ENCODE results near the gene CRACR2A.

Gene CRACR2A

DNA sequence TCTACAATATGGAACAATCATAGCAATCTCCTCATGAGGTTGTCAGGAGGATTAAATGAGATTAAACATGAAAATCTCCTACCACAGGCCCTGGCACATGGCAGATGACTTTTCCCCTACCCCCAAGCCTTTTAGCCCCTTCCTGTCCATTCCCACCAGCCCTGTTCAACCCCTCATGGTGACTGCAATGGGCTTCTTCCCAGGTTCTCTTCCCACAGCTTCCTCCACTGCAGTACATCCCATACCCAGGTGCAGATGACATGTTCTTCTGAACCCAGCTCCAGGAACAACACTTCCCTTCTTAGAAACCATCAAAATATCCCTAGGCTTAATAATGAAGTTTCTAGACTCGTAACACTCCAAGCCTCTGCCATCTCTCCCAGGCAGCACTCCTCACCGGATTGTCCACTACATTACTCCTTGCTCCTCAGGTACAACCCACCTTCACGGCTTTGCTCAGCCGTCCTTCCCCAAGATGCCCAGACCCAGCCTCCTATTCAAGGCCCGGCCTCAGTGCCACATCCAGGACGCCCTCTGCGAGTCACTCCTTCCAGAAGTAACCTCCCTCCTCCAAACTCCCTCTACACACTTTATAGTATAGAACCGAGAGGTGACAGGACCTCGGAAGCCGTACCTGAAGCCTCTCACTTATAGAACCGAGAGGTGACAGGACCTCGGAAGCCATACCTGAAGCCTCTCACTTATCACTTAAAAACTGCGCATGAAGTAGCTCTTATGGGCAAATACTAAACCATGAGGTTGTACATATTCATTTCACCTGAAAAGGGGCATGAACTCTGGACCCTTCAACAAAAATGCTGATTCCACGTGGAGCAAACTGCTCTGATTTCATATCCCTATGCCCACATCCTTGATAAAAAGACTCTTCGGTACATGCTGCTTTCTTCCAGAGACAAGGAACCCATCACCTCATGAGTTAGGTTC lies 1.5 kb downstream of the CRACR2A start:
- no peak for DNase-seq

DNA sequence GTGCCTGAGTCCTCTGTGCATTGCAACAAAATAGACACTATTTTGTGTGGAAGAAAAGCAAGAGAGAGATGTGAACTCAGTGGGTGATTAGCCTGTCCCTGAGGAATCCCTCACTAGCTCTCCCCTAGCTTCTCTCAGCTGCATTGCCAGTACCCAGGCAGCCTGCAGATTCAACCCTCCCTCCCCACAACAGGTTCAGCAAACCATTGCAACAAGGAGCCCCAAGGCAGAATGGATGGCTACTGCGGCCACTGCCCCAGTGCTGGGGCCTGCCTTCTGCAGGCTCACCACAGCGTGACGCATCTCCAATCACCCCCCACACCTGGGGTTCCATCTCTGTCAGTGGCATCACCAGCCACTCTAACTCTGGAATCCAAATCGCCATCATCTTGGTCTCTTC lies 2.3 kb downstream of the CRACR2A start:
- no peak for DNase-seq

DNA sequence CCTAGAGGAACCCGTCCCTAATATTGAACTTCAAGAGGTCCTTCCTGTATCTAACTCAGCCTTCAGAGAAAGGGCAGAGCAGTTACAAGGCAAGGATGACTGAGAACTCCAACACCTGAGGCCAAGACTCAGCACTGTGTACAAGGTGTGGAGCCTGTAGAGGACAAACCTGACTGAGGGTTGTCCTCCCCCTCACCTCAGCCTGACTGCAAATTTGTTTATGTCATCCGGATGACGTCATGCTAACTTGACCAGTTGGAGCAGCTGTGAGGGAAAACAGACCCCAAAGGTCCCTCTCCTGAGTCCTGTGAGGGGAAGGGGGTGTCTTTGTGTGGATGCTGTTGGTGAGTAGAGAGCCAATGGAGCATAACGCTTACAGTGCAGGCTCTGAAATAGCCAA lies 4.3 kb downstream of the CRACR2A start:
- no peak for DNase-seq

DNA sequence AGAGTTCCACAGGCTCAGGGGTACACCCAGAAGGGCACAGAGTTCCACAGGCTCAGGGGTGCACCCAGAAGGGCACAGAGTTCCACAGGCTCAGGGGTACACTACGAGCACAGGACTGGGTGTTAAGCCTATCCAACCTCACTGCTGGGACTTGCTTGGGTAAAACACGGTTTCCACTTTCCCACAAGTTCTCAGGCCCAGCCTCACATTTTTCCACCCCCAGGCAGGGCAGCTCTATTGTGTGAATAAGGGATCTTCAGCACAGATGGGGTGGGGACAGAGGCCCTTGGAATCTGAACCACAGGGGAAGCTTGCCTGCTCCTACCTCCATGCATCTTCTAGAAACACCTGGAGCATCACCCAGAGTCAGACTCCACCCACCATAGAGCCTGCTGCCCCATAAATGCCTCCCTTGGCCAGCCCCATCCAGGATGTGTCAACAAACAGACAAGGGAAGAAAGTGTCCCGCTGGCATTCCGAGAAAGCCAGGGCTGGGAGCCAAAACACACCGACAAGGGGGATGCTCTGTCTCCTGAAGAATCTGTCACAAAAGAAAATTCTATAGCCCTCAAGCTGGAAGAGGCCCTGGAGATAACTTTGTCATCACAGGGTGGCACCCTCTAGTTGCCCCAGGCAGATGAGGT lies 4.8 kb downstream of the CRACR2A start:
- DNase-seq, result no peak

DNA sequence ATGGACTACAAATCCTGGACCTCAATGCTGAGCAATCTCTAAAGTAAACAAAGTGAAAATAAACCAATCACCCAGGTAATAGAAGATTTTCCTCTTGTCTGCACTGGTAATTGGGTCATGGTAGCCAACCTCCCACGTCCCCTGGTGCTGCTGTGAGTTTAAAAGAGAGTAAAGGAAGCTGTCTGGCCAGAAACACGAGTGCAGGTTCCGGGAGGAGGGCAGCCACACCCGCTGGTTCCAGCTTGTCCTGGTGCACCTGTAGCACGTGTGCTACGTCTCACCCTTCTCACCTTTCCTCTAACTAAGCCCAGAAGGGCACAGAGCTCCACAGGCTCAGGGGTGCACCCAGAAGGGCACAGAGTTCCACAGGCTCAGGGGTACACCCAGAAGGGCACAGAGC lies 5.4 kb downstream of the CRACR2A start:
- no peak for DNase-seq

DNA sequence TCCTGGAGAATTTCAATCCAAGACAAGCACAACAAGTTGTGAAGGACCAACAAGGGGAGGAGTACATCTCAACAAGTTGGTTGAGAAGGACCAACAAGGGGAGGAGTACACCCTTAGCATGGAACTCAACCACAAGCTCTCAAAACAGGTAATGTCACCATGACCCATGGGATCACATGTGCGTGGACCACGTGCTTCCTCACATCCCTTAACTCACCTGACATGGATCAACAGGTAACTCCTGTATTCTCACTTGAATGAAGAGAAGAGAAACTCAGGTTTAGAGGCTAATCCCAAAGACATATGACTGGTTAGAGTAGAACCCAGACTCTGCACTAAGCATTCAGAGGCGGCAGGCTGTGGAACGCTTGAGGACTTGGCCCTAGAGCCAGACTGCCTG lies 6.2 kb downstream of the CRACR2A start:
- no peak for DNase-seq

DNA sequence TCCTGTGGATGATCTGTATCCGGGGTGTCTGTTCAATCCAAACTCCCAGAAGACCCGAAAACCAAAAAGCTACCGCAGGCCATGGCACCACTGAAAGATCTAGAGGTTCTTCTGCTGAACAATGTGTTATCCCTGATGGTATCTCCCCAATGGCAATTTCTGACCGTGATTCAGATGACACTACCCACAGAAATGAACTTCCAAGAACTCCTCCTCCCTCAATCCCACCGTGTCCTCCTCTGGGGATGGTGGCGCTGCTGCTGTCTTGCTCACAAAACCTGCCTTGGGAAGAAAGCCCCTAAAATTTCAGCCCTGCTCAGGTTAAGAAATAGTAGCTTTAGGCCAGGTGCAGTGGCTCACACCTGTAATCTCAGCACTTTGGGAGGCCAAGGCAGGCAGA lies 7.8 kb downstream of the CRACR2A start:
- DNase-seq, result no peak

DNA sequence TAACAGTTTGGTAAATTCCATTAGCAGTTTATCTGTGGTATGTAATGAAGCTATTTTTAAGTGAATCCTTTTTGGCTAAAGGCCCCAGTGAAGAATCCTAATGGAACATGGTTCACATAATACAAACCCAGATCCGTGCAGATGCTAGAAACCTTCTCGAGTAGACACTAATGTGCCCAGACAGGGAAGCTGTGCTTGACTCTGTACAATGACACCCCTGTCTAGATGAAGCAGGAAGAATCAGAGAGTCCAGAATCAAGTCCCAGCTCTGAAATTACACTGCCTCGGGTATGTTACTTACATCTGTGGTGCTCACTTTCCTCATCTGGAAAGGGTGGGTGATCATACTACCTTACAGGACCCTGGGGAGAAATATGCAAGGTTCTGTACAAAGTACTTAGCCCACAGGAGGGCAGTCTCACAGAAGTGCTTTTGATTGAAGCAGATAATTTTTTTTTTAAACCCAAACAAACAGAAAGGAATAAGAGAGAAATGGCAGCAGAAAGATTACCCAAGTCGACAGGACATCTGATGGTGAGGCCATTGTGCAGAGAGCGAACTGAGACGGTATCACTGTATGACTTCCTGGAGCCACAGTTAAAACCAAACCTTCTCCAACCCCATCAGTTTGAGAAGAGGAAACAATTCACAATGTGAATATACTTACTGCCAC lies 8.5 kb downstream of the CRACR2A start:
- no peak for DNase-seq

DNA sequence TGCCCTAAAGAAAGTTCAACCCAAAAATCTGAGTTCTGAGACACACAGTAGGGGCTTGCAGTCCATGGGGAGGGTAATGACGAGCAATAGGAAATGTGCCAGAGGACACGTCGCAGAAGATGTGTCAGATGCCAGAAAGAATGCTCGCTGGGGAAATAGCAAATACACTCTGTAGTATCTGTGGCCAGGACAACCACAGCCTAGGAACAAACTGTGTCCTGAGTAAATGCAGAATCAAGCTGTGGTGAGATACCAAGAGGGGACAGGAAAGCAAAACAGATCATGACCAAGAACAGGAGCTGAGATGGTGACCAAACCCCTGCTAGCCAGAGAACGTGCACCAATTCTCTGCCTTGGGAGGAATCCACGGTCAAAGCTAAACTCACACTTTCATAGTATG lies 9.1 kb downstream of the CRACR2A start:
- DNase-seq, result no peak

DNA sequence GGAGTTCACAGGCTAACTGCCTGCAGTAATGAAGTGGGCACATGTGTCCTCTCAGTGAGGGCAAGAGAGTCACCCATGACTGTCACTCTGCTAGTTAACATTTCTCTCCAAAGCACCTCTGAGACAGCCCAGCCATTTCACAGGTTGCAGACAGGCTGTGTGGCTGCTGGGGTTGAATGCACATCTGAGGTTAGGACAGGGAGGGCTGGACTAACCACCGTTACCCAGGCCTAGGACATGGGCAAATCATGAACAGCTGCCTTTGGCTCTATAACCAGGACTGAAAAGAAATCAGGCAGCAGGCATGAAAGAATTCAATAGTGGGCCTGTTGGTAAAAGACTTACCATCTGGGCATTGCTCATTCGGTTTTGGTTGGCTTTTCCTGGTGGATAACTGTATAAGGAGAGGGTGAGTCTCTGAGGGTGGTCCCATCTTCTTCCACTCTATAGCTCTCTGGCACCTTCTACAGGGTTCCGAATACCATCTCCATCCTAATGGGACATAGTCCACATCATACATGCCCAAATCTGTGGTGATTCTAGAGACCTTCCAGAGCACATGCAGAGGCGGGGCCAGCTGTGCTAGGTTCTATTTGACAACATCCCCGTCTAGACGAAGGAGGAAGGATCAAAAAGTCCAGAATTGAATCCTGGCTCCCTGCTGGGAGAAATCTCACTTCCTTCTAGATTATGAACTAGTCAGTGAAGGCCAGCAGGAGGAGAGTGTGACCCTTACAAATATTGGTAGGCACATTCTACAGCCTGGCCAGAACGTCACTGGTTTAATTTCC lies 10.8 kb downstream of the CRACR2A start:
- DNase-seq, result no peak

DNA sequence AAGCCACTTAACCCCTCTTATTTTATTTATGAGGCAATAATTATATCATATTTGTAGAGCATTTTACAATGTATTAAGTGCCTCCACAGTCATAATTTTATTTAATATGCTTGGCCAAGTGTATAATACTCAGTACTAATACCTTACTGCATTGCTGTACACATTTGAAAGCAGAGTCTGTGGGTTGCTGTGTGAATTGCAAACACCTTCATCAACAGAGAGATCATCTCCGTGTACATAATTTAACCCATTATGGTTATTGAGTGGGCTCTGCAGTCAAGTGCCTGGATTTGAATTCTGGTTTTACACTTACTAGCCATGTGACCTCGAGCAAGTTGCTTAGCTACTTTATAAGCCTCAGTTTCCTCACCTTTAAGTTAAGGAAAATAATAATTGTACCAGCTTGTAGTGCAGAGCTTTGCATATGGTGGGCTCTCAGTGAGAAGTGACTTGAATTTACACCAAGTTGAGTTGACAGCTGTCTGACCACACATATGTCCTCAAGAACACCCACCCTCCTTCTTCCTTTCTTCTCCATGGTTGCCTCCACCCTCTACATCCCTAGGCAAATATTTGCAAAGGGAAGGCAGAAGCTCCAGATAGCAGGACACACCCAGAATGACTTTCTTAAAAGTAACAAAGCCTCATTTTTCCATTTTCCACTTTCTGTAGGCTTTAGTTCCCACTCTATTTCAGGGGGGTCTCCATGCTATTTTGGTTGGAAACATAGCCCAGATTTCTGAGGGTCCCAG lies 12.3 kb downstream of the CRACR2A start:
- DNase-seq, result no peak

DNA sequence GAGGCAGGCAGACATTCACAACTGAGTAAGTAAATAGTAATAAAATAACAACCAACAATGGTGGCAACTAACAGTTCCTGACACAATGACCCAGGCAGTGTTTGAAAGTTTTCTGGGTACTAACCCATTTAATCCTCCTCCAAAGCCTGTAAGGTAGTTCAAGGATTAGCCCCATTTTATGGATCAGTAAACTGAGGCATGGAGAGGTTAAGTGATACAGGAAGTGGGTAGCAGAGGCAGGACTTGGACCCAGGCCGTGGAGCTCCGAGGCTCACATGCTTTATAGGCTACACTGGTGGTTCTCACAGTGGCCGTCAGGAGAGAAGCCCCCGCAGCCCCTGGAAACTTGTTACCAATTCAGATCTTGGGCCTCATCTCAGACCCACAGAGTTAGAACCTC lies 17.5 kb downstream of the CRACR2A start:
- no peak for DNase-seq

DNA sequence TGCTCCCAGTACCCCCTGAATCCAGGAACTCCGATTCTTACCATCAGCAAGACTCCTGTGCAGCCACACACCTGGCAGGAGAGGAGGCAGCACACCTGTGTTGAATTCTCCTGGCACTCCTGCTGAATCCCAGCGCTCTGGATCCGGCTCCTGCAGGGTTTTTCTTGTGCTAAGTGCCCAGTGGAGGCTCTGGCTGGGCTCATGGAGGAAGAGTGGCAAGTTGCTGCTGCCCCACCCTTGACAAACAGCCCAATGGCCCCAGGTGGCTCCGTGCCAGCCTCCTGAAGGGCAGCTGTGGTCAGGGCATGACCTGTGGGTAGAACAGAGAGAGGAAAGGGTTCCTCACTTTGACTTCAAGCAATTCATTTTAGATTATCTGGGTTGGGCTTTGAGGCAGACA lies 20.0 kb downstream of the CRACR2A start:
- no peak for DNase-seq

DNA sequence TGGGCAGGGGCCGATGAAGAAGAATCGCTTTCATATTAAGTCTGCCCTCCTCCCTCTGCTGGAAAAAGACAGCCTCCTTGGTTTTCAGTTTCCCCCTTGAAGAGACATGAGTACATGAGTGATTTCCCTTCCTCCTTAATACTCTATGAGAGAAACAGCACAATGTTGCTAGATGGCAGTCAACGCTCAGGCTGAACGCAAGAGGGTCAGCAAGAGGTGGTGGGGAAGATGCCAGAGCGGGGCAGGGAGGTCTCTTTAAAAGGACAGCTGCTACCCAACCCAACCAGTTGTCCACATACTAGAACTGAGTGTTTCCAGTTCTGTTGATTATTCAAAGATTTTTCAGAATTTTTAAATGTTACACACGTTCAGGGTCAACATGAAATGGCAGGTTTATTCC lies 22.8 kb downstream of the CRACR2A start:
- no peak for DNase-seq

DNA sequence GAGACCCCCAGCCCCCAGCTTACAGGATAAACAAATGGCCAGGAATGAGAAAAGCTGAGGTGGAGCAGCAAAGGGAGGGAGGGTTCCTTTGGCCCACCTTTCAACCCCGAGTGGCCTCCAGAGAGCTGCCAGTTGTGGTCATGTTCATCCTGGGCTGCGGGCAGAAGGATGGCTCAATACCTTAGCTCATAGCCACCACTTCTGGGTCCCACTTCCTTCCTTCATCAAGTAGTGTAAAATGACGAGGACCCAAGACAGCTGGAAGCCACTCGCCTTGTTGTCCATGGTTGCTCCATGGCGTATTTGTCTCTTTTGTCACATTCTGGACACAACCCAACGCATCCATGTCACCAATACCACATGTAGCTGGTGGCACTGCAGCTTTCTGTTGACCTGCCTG lies 24.2 kb downstream of the CRACR2A start:
- no peak for DNase-seq

DNA sequence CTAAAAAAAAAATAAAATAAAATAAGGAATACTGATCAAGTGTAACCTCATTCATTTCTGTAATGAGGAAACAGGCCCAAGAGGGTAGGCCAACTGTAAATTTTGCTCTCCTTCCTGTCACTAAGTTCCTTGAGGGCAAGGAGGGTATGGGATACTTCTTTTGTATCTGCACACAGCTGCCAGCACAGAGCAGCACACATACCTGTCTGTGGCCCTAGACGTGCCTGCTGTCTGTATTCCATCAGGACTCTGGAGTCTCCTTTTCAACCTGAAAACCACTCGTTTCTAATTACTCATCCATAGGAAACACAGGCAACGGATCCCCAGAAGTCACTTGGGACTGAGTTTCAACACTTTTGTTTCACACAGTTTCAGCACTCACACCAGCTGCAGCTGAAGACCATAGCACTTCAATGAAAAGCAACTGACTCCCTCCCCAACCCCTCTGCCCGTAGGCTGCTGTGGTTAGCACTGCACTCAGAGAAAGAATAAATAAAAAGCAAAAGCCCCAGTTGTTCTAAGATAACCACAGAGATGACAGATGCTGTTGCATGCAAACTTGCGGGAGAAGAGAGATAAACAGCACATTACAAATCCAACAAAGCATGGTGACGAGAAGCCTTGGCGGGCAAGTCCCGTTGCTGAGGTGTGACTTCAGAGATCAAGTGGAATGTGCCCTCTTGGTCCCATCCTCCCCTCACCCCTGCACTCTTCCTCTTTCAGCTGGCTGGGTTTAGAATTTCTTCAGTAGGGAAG lies 24.9 kb downstream of the CRACR2A start:
- DNase-seq, result no peak

DNA sequence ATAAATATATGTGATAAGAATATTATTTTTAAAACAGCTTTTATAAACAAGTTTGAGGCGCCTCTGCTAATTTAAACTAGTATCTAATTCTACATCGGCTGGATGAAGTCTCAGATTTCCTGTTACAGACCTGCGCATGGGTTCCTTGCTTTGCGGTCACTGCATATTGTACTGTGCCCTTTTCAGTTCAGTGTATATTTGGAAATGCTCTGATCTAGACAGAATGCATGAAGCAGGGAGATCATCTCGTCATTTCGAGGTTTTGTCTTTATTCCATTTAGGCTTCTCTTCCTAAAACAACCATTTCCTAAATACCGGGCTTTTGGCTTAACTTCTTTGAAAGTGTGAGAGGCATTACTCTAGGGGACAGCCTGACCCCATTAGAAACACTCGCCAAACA lies 25.6 kb downstream of the CRACR2A start:
- DNase-seq, result no peak

DNA sequence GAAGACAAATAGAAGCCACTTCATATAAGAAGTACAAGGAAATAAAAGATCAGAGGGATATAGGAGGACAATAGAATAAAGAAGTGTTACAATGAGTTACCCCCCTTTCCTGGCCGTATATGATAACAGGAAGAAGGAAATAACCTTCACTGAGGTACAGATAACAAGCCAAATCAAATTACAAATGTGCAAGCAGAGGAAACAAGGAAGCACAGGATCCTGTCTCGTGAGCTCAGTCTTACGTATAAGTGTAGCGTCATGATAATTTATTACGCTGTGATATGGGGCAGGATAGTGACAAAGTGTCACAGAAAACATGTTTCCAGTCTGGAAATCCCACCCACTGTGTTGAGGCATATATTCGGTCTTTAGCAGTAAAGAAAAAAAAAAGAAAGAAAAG lies 26.5 kb downstream of the CRACR2A start:
- no peak for DNase-seq

DNA sequence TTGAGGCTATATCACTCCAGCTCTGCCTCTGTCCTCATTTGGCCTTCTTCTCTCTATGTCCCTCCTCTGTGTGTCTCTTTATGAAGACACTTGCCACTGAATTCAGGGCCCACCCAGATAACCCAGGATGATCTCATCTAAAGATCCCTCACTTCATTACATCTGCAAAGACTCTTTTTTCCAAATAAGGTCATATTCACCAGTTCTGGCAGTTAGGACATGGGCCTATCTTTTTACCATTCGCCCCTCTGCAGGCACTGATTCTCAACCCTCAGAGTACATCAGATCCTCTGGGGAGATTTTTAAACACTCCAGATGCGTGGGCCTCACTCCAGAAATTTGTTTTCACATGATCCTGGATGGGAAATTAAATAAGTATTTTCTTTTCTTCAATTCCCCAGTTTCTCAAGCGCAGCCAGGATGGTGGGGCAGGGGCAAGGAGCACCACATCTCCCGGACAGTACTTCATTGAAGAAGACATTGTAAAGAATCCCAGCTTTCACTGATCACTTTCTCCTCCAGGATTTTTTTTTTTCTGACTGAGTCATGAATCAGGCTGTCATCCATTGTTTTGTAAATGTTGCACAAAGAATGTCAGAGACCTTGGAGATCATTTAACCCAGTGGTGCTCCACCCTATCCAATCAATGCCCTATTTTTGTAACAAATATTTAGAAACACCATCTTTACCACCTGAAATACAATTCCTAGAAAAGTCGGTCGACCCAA lies 27.4 kb downstream of the CRACR2A start:
- DNase-seq, result no peak

DNA sequence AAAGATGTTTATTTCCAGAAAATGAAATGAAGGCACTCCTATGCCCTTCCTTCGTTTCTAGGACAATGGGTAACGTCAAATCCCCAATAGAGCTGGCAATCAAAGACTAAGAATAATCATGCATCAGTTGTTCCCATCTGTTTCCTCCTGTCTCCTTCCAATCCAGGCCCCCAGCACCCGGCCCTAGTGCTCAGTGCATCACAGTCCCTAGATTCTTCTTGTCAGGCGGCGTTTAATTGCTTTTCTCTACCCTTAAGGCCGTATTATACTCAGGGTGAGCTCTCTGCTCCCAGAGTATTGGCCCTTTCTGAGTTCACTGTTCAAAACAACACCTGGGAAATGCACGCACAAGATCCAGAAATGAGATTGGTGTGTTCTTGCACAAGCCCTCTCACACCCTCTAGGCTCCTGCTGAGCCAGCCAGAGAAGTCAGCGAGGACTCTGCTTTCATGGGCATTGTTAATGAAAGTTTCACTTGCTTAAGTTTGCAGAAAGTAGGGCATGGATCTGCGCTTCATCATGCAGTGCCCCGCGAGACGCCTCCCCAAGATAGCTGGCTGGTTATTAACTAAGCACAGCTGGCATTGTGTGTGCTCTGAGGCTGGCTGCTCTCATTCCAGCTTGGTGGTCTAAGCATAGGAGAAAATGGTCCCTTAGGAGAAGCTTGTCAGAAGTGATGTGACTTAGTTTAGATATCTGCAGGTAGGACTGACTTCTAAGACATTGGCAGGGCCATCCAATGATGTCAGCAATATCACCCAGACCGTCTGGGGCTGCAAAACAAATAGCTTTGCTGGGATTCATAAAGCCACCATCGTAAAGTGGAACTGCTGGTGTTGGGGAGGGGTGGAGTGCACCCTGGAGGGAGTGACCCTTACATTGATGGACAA lies 28.7 kb downstream of the CRACR2A start:
- DNase-seq, result no peak

Measured in NCI-H446 treated with DMSO at 0.1 percent for 48 hours (cell line).